Activated CD4-positive, alpha-beta T cell treated with anti-CD3 and anti-CD28 coated beads for 48 hours (primary cell): ENCODE measurements around the gene MTMR2.
"Not testable (repeated sequence)": the region's sequence is repeated elsewhere in the genome, so short reads cannot be mapped to it uniquely, and the experiment has no call there.

Experiments used
- DNase-seq: peaks from one replicate; pipeline ENCODE4 v3.0.0-alpha.2; 2020

Gene MTMR2

DNA sequence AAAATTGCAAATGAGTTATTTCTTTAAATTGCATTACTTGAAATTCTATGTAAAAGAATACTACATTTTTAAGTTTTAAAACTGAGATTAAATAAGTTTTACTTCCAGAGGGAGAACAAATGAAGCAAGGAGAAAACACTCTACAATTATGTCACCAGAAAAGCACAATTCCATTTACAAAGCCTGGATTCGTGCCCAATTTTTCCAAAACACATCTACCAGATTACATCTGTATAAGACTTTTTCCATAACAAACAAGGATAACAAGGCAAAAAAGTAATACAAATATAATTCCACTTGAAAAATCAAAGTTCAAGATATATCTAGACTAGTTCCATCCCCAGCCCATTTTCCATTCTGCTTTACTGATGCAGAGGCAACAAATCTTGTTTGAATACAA is 40.5 kb downstream of the MTMR2 start:
- no peak for DNase-seq

DNA sequence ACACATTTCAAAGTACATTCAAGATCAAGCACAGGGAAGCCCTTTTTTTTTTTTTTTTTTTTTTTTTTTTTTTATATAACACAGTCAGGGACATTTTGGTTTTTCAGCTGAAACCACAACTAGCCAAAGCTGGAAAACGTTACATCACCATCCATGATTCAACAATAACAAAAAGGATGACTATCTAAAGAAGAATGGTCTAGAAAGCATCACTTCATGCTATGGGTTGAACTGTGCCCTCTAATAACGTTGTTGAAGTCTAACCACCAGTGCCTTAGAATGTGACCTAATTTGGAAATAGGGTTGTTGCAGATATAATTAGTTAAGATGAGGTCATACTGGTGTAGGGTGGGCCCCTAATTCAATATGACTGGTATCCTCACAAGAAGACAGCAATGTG is 46.6 kb downstream of the MTMR2 start:
- DNase-seq: no peak

DNA sequence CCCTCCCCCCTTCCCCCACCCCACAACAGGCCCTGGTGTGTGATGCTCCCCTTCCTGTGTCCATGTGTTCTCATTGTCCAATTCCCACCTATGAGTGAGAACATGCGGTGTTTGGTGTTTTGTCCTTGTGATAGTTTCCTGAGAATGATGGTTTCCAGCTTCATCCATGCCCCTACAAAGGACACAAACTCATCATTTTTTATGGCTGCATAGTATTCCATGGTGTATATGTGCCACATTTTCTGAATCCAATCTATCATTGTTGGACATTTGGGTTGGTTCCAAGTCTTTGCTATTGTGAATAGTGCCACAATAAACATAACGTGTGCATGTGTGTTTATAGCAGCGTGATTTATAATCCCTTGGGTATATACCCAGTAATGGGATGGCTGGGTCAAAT is 53.0 kb downstream of the MTMR2 start:
- not testable (repeated sequence) for DNase-seq

DNA sequence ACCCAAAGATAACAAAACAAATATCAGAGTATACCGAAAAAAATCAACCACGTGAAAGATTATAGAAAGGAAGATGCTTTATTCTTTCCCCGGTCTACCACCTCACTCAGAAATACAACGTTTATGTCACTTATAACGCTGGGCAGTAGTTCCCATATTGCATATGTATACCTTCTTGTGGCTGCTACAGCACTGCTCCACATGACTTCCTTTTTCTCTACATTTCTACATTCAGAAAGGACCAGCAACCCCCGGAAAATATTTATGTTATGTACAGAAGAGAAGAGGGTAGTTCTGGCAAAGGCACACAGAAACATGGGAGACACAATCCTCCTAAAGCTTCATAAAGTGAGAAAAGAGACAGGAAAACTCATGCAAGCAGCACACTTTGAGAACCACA is 56.8 kb downstream of the MTMR2 start:
- no peak for DNase-seq

DNA sequence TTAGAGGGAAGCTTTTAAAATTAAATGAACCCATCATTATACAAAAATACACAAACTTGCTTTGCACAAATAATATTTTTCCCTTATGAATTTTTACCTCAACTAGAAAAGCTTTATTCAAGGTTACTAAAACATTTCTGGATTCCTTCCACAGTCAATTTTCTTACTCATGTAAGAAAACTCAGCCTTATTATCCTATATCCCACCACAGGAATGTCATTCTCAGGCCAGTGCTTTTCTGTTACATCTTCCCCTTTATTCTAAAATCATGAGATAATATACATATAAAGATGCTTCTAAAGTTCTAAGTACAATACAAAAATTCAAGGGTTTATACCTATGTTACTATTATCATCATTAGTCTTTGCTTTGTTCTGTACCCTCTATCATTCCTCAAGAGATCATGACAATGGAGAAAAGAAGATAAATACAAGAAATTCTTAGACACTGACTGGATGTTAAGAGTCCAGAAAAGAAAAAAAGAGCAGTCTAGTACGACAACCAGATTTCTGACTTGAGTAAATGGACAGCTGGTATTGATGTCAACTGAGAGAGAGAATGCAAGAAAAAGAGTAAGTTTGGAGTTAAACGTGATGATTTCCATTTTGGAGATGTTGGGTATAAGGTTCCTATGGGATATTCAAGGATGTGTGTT is 60.3 kb downstream of the MTMR2 start:
- no peak for DNase-seq

DNA sequence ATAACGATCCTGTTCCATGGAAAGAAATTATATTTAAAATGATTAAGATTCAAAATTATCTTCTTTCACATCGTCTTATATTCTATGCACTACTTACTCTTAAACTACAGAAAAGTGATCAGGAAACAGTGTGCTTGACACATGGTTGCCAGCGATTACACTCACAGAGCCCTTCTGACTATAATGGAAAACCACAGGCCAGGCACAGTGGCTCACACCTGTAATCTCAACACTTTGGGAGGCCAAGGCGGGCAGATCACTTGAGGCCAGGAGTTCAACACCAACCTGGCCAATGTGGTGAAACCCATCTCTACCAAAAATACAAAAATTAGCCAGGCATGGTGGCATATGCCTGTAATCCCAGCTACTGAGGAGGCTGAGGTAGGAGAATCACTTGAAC is 63.9 kb downstream of the MTMR2 start:
- not testable (repeated sequence) for DNase-seq

DNA sequence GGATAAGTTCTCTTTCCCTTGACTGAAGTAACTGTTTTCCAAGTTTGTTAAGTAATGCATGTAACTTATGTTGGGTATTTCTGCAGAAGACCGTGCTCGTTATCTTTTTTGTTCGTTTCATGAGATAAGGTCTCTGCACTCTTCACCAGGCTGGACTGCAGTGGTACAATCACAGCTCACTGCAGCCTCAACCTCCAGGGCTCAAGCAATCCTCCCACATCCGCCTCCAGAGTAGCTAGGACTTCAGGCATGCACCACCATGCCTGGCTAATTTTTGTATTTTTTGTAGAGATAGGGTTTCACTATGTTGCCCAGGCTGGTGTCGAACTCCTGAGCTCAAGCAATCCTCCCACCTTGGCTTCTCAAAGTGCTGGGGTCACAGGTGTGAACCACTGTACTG is 69.5 kb downstream of the MTMR2 start:
- DNase-seq: not testable (repeated sequence)

DNA sequence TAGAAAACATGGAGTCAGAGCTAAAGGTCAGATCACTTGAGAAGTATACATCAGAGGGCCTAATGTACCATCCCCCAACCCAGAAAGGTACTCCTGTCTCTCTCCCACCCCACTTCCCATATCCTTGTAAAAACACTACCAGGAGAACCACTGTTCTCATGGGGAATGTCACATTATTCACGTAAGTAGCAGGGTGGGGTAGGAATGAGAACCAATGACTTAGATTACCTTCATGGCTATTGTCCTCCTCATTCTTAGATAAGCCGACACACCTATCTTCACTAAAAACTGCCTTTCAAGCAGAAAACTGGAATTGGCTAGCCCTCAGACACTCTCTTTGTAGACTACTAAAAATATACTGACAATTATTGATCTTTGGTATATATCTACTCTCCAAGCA is 70.0 kb downstream of the MTMR2 start:
- DNase-seq: no peak

DNA sequence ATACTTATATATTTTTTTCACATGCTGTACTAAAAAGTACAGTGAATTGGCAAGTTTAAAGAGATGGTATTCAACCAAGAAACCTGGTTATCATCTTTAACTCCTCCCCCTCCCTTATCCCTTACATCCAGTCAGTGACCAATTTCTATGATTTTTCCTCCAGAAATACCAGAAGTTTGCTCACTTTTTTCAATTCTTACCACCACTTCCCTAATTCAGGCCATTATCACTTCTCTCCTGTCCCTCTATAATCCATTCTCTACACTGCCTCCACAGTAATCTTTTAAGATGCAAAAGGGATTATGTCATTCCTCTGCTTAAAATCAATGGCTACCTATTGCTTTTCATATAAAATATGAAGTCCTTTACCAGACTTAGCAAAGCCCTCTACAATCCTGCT is 70.8 kb downstream of the MTMR2 start:
- DNase-seq: no peak

DNA sequence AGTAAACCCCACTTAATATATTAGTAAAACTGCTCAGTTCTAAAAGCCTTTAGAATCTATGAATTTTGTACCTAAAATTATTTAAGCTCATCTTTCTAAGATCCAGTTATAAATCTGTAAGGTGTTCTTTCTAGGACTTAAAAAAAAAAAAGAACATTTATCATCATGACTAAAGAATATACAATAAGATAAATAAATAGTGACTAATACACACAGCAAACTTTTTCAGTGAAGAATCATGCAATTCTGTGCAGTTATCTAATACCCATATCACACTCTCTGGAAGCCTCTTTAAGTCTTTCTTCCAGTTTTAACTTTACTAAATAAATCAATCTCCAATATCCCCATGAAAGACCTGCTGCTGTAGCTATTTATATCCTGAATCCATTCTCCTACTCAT is 73.8 kb downstream of the MTMR2 start:
- no peak for DNase-seq

DNA sequence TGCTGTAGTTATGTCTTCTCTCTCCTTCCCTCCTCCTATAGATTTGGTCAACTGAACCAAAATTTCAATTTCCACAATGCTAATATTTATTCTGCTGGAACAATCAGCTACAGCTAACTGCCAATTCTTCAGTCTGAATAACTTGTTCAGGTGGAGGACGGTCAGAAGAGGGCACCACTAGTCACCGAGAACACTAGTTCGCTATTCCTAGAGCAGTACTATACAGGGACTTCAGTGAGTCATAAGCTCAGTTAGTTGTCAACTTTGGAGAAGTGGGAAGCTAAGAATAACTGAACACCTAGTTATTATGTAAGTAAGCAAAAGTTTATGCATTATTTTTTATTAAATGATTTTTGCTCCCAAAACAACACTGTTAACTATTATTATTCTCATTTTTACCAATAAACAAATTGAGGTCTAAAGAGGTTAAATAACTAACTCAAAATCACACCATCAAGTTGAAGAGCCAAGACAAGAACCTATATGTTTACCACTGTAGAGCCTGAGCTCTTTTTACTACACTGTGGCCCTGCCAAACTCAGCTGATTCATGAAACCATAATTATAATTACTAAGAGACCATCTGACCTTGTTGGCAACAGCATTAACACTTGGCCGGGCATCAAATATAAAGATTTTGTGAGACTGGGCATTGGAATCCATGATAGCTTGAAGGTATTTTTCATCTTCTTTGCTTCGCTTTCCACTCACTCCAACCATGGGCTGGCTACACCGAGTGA is 74.7 kb downstream of the MTMR2 start:
- peak; percentile 20 for DNase-seq

DNA sequence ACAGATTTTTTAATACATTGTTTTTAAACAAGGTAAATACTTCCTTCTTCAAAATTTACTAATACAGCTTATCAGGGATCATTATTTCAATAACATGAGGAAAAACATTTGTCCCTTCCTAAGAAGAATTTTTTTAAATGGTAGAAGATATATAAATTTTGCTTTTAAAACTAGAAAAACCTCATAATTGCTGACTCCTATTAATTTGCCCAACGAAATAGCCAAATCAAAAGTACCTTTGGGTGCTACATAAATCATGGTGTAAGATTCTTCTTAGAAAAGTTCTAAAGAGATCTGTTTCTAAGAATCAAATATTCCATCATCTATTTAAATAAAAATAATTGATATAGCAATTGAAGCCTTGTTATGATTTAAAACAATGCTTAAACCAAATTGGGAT is 78.7 kb downstream of the MTMR2 start:
- no peak for DNase-seq

DNA sequence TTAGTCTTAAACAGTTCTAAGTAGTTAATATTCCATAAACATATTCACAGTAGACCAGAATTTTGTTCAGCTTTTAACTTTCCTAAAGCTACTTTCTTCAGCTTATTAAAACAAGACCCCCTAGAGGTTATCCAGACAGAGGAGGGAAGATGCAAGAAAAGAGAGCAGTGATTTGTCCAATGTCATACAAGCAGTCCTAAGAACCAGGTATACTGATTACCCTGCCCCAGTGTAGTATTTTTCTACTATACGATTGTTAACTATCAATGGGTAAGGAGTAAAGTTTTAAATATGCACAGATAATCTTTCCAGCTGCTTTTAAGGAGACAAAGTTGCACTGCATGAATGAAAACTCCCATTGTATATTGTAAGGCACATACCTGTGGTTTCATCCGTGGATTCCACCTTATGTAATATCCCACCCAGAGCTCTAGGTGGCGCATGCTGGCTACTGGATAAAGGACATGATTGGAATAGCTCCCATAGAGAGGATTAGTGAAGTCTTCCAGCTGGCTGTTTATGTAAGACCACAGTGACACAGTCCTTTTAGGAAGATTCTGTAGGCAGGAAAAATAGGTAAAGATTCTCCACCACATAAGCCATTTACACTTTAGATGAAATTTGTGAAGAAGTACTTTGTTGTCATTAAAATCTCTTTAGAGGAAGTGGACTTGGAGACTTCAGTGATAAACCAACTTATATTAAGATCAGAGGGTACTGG is 88.0 kb downstream of the MTMR2 start:
- DNase-seq: peak; percentile 66

DNA sequence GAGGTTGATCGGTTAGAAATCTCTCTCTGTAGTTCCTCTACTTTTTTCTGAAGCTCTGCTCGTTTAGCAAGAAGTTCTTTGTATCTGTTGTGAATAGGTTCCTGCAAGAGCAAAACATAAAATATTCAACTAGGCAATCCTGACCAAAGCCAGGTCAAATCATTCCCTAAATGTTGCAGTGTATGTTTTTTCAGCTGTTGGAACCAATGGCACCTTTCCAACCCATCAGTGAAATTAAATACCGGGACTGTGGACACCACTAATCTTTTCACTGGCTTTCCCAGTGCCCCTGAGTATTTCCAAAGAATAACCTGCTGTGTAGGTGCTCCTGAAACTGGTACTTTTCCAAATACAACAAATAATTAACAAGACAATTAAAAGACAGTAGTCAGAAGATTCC is 88.6 kb downstream of the MTMR2 start:
- no peak for DNase-seq

DNA sequence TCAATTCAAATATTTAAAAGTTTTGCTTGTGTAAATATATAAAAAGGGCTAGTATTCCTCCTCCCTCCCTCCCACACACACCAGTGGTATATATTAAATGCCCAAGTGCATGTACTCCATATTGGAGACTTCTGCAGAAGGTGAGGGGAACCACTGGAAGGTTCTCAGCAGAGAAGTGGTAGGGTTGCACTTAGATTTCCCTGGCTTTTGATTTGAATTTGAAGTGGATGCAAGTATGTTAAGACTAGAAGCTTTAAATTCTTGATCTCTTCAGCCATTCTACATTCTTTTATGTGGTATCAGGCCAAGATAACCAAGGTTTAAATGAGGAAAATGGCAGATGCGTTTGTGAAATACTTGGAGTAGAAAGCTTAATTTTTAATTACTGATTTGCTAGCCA is 90.5 kb downstream of the MTMR2 start:
- no peak for DNase-seq

DNA sequence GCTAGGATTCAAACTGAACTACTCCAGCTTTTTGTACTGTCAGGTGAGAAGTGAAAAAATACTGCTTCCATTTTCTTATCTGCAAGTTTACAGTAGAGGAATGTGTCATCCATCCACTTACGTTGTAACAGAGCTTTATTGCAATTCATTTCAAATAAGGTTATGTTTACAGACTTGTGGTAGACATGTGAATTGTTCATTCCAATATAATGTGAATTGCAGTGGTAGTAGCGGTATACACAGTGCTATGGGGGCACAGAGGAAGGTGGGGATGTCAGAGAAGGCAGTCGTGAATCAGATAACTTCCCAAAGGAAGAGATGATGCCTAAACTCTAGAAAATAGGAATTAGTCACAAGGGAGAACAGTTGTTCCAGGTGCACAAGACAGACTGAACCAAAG is 91.1 kb downstream of the MTMR2 start:
- no peak for DNase-seq

DNA sequence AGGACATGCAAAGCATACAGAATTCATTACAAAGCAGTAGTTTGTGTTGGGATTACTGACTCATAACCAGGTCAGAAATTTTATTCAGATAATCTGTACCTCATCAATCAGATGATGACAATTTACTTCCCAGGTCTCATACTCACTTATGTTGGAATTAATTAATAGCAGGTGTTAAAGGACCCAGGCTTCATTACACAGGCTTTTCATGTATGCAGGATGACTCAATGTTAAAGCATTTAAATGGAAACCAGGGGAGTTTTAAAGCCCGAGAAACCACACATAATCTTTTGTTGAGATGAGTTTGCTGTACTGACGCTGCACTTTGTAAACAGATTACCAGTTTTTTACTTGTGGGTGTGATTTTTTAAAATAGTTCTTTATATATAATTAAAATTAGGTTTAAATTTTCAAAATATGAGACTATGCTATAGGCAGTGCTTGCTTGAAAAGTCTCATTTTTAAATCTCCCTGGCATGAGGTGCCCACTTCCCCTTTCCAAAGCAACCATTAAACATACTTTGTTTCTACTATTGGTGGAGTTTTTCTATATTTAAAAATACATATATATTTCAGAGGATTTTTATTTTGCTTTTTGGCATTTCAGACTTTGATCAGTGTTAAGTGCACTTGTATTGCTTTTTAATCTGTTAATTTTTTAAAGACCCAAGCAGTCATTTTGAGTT is 92.6 kb downstream of the MTMR2 start:
- DNase-seq: no peak

DNA sequence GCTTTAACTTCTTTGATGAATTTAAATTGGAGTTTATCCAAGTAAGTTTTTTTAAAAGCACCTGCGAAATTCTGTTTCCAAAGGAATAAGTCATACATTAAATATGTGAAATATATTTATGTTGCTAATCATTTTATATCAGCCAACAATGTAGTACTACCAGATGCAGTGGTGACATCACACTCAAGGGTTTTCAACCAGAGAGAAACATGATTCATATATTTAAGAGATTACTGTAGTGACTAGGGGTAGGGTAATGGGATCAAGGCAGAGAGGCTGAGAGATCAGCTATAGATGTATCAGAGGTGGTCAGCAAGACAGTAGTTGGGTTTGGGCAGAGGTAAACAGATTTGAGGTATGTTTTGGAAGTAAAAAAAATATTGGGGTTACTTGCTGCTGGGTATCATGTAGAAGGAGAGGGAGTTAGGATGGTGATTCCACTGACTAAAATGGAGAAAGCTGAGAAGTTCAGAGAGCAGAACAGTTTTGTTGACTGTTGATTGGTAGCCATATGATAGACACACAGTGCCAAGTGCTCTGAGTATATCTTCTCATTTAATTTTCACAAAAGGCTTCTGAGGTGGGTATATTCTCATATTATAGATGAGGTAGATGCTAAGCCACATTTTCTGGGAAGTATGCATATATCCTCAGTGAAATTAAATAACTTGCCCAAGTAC is 94.2 kb downstream of the MTMR2 start:
- no peak for DNase-seq

DNA sequence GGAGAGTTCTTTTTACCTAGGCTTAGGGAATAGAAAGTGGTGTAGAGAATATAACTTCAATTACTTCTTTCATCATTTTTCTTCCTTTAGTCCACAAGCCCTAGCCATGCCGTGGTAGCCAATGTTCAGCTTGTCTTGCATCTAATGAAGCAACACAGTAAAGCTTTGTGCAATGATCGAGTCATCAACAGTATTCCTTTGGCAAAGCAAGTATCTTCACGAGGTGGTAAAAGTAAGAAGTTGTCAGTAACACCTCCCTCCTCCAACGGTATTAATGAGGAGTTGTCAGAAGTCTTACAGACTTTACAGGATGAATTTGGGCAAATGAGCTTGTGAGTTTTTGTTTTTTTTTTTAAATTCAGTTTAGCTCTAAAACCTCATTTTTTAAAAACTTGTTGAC is 96.2 kb downstream of the MTMR2 start:
- no peak for DNase-seq

DNA sequence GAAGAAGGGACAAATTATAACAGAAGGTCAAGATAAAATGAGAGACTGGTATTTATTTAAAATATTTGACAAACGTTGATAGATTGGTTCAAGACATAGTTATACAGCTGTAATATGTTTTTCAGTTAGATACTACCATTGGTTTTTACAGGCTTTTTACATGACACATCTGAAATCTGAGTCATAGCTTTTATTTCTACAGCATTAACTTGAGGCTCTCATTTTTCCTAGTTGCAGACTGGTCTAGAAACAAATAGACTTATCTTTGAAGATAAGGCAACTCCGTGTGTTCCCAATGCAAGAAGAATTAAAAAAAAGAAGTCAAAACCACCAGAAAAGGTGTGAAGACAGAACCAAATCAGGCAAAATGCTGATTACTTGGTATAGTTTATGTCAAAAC is 102.3 kb downstream of the MTMR2 start:
- no peak for DNase-seq

DNA sequence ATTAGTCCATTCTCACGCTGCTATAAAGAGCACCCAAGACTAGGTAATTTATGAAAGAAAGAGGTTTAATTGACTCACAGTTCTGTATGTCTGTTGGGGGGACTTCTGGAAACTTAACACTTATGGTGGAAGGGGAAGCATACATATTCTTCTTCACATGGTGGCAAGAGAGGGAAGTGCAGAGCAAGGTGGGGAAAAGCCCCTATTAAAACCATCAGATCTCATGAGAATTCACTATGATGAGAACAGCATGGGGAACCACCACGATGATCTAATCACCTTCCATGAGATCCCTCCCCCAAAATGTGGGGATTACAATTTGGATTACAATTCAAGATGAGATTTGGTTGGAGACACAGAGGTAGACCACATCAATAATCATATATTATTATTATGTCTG is 107.9 kb downstream of the MTMR2 start:
- DNase-seq: no peak

DNA sequence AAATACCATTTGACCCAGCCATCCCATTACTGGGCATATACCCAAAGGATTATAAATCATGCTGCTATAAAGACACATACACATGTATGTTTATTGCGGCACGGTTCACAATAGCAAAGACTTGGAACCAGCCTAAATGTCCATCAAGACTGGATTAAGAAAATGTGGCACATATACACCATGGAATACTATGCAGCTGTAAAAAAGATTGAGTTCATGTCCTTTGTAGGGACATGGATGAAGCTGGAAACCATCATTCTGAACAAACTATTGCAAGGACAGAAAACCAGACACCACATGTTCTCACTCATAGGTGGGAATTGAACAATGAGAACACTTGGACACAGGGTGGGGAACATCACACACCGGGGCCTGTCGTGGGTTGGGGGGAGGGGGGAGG is 112.9 kb downstream of the MTMR2 start:
- not testable (repeated sequence) for DNase-seq

DNA sequence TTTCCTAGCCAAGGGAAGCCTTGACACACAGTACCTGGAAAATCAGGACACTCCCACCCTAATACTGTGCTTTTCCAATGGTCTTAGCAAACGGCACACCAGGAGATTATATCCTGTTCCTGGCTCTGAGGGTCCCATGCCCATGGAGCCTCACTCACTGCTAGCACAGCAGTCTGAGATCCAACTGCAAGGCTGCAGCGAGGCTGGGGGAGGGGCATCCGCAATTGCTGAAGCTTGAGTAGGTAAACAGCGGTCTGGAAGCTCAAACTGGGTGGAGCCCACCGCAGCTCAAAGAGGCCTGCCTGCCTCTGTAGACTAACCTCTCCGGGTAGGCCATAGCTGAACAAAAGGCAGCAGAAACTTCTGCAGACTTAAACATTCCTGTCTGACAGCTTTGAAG is 117.4 kb downstream of the MTMR2 start:
- not testable (repeated sequence) for DNase-seq
